A549 (cell line): ENCODE data around the gene ACADVL. TPM values are rescaled to one million over a fixed set of nuclear protein-coding genes. Genes with fewer than 3 reads are reported as not detected.

Source experiments
- ATAC-seq, 2 experiments: fragments of 200-7000 bp in 1 of 2; fragments of >200 bp in 1 of 2; cut with Nextera tagmentation in 1 of 2; cut with Tn5 transposase in 1 of 2; 3 replicates each; pipeline versions ENCODE4 v1.8.0 to v1.9.1; 2018 to 2020; ENCODE audit warnings: mild to moderate bottlenecking in 1 of 2, moderate library complexity in 1 of 2
- CTCF ChIA-PET: fragments of 300-600 bp; sonication (Branson Sonifier 250); formaldehyde crosslinking; extraction: SDS; loops from one replicate; lab custom pipeline; 2021; ENCODE audit warnings: antibody characterized with exemption, inconsistent platforms; lab: Yijun Ruan, JAX
- POLR2A ChIA-PET: fragments of 350-600 bp; formaldehyde crosslinking; extraction: SDS; loops from one replicate; lab custom pipeline; 2021; ENCODE audit warnings: antibody characterized with exemption, inconsistent platforms; lab: Yijun Ruan, JAX
- DNase-seq, 2 experiments: peaks; one replicate each; pipeline versions ENCODE4 v3.0.0 to v3.0.0-alpha.2; 2011 to 2016; ENCODE audit warnings: low read depth in 1 of 2, low spot score in 1 of 2
- FAIRE-seq: peaks from 2 replicates; lab custom pipeline; 2011; peaks lifted over from hg19 to GRCh38; lab: Jason Lieb, UNC
- H3K27ac ChIP-seq, 2 experiments: fragments of >200 bp; sonication (Bioruptor Twin); formaldehyde crosslinking; 3 replicates each; pipeline ENCODE4 v1.5.1; 2016 to 2017
- H3K4me1 ChIP-seq: fragments of >200 bp; sonication (Bioruptor Twin); formaldehyde crosslinking; 3 replicates; pipeline ENCODE4 v1.6.1; 2016
- H3K4me2 ChIP-seq: fragments of >200 bp; sonication (Bioruptor Twin); formaldehyde crosslinking; 3 replicates; pipeline ENCODE4 v1.6.1; 2016
- H3K4me3 ChIP-seq: fragments of >200 bp; sonication (Bioruptor Twin); formaldehyde crosslinking; 3 replicates; pipeline ENCODE4 v1.5.1; 2016
- H3K9me3 ChIP-seq: fragments of >200 bp; sonication (Bioruptor Twin); formaldehyde crosslinking; 3 replicates; pipeline ENCODE4 v1.6.1; 2016
- CBX2 ChIP-seq: fragments of 200-600 bp; sonication (generic); IDR thresholded peaks from 2 replicates; pipeline ENCODE4 v1.6.1; 2016; ENCODE audit warnings: low read depth, mild to moderate bottlenecking, borderline replicate concordance
- CBX8 ChIP-seq: fragments of 200-600 bp; sonication (generic); IDR thresholded peaks from 2 replicates; pipeline ENCODE4 v1.6.1; 2016
- CHD2 ChIP-seq: fragments of 150-350 bp; IDR thresholded peaks from 2 replicates; pipeline ENCODE4 v1.6.1; 2014; ENCODE audit warnings: low read length; ENCODE audit not compliant: partially characterized antibody
- E2F6 ChIP-seq: IDR thresholded peaks from 2 replicates; pipeline ENCODE4 v1.6.1; 2012; ENCODE audit warnings: low read depth, borderline replicate concordance
- EP300 ChIP-seq, 2 experiments: fragments of >200 bp; sonication (Bioruptor Twin); formaldehyde crosslinking; IDR thresholded peaks; 2 replicates in 1 of 2; 3 replicates in 1 of 2; pipeline ENCODE4 v1.6.1; 2016 to 2017
- ESRRA ChIP-seq: fragments of 150-350 bp; IDR thresholded peaks from 2 replicates; pipeline ENCODE4 v1.6.1; 2014; ENCODE audit warnings: mild to moderate bottlenecking, low read length, borderline replicate concordance
- FOSB ChIP-seq: fragments of 250-450 bp; sonication (Bioruptor Pico); IDR thresholded peaks from 2 replicates; pipeline ENCODE4 v1.5.0; 2020; ENCODE audit warnings: mild to moderate bottlenecking, moderate library complexity
- FOXS1 ChIP-seq: fragments of 250-450 bp; sonication (Bioruptor Pico); IDR thresholded peaks from 2 replicates; pipeline ENCODE4 v1.5.0; 2020; ENCODE audit warnings: mild to moderate bottlenecking, moderate library complexity
- HDAC2 ChIP-seq: fragments of 200-600 bp; sonication (generic); IDR thresholded peaks from 2 replicates; pipeline ENCODE4 v1.6.1; 2016
- HEYL ChIP-seq: fragments of 250-450 bp; sonication (Bioruptor Pico); IDR thresholded peaks from 2 replicates; pipeline ENCODE4 v1.8.0; 2021; ENCODE audit warnings: mild to moderate bottlenecking, moderate library complexity
- HMGXB4 ChIP-seq: fragments of 250-450 bp; sonication (Bioruptor Pico); IDR thresholded peaks from 2 replicates; pipeline ENCODE4 v1.5.0; 2021; ENCODE audit warnings: mild to moderate bottlenecking, moderate library complexity, borderline replicate concordance
- HOXA7 ChIP-seq: fragments of 250-450 bp; sonication (Bioruptor Pico); IDR thresholded peaks from 2 replicates; pipeline ENCODE4 v1.5.0; 2020; ENCODE audit warnings: mild to moderate bottlenecking, moderate library complexity
- HOXB13 ChIP-seq: fragments of 250-450 bp; sonication (Bioruptor Pico); IDR thresholded peaks from 2 replicates; pipeline ENCODE4 v1.5.0; 2020; ENCODE audit warnings: low read depth, mild to moderate bottlenecking, moderate library complexity
- JUN ChIP-seq, 2 experiments: fragments of >200 bp; sonication (Bioruptor Twin); formaldehyde crosslinking; IDR thresholded peaks; 2 replicates in 1 of 2; 3 replicates in 1 of 2; pipeline ENCODE4 v1.6.1; 2016 to 2017
- MAX ChIP-seq: IDR thresholded peaks from 2 replicates; pipeline ENCODE4 v1.6.1; 2012
- MAZ ChIP-seq: fragments of 150-350 bp; IDR thresholded peaks from 2 replicates; pipeline ENCODE4 v1.6.1; 2014; ENCODE audit warnings: antibody characterized with exemption, low read depth, low read length, borderline replicate concordance
- NPAS2 ChIP-seq: fragments of 250-450 bp; sonication (Bioruptor Pico); IDR thresholded peaks from 2 replicates; pipeline ENCODE4 v1.8.0; 2022; ENCODE audit warnings: mild to moderate bottlenecking, moderate library complexity, borderline replicate concordance
- NR3C1 ChIP-seq: fragments of >200 bp; sonication (Bioruptor Twin); formaldehyde crosslinking; IDR thresholded peaks from 3 replicates; pipeline ENCODE4 v1.6.1; 2017
- PHF8 ChIP-seq: fragments of 200-600 bp; sonication (generic); IDR thresholded peaks from 2 replicates; pipeline ENCODE4 v1.6.1; 2016; ENCODE audit warnings: low read depth, mild to moderate bottlenecking, antibody characterized with exemption, moderate library complexity, borderline replicate concordance
- RARB ChIP-seq: fragments of 250-450 bp; sonication (Bioruptor Pico); IDR thresholded peaks from 2 replicates; pipeline ENCODE4 v1.8.0; 2021; ENCODE audit warnings: mild to moderate bottlenecking, moderate library complexity
- RCOR1 ChIP-seq: fragments of 150-350 bp; IDR thresholded peaks from 2 replicates; pipeline ENCODE4 v1.6.1; 2014; ENCODE audit warnings: antibody characterized with exemption, low read length, low read depth
- SMC3 ChIP-seq: fragments of >200 bp; sonication (Bioruptor Twin); formaldehyde crosslinking; IDR thresholded peaks from 3 replicates; pipeline ENCODE4 v1.6.1; 2018; ENCODE audit warnings: inconsistent platforms
- TFCP2L1 ChIP-seq: fragments of 250-450 bp; sonication (Bioruptor Pico); IDR thresholded peaks from 2 replicates; pipeline ENCODE4 v1.5.0; 2021; ENCODE audit warnings: mild to moderate bottlenecking
- TP53 ChIP-seq: fragments of 250-450 bp; sonication (Bioruptor Pico); IDR thresholded peaks from 2 replicates; pipeline ENCODE4 v1.5.0; 2021; ENCODE audit warnings: mild to moderate bottlenecking, moderate library complexity
- ZSCAN20 ChIP-seq: fragments of 250-450 bp; sonication (Bioruptor Pico); IDR thresholded peaks from 2 replicates; pipeline ENCODE4 v1.8.0; 2022; ENCODE audit warnings: mild to moderate bottlenecking, moderate library complexity
- WGBS: methylation state at CpG from one replicate; pipeline ENCODE4 v1.1.6; 2017; ENCODE audit errors: missing lambda C conversion rate; 5-methylcytosine and 5-hydroxymethylcytosine counted together
- polyA plus RNA-seq, 4 experiments: library from polyadenylated mRNA; depleted of rRNA in 3 of 4; stranded (reverse); fragments of >200 nt; fragmentation: RNase III in 1 of 4; extraction: RNeasy Plus Mini Kit Qiagen cat#74134 plus additional on column Dnase treatment in 1 of 4; gene quantifications; 2 replicates in 3 of 4; 3 replicates in 1 of 4; pipeline ENCODE4 v1.2.3, GENCODE V29; 2011 to 2017
- TF ChIP-seq, protein P1 (sequence below): IDR thresholded peaks from 2 replicates; pipeline ENCODE4 v1.6.1; 2012
- TF ChIP-seq, protein P2 (sequence below): fragments of 150-350 bp; IDR thresholded peaks from 2 replicates; pipeline ENCODE4 v1.6.1; 2014; ENCODE audit warnings: low read depth, mild to moderate bottlenecking, low read length
- TF ChIP-seq, protein P3 (sequence below): fragments of 250-450 bp; sonication (Bioruptor Pico); IDR thresholded peaks from 2 replicates; pipeline ENCODE4 v1.5.0; 2020; ENCODE audit warnings: low read depth, mild to moderate bottlenecking, moderate library complexity

The ACADVL gene
- polyA plus RNA-seq, 2 of the 4 experiments (the other 2 are of a cell fraction), result 238 to 425 TPM

- TF ChIP-seq, protein P1, sequence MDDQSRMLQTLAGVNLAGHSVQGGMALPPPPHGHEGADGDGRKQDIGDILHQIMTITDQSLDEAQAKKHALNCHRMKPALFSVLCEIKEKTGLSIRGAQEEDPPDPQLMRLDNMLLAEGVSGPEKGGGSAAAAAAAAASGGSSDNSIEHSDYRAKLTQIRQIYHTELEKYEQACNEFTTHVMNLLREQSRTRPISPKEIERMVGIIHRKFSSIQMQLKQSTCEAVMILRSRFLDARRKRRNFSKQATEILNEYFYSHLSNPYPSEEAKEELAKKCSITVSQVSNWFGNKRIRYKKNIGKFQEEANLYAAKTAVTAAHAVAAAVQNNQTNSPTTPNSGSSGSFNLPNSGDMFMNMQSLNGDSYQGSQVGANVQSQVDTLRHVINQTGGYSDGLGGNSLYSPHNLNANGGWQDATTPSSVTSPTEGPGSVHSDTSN, result peak; percentile 92
- TF ChIP-seq E2F6, result peak; percentile 72
- TF ChIP-seq, protein P2, sequence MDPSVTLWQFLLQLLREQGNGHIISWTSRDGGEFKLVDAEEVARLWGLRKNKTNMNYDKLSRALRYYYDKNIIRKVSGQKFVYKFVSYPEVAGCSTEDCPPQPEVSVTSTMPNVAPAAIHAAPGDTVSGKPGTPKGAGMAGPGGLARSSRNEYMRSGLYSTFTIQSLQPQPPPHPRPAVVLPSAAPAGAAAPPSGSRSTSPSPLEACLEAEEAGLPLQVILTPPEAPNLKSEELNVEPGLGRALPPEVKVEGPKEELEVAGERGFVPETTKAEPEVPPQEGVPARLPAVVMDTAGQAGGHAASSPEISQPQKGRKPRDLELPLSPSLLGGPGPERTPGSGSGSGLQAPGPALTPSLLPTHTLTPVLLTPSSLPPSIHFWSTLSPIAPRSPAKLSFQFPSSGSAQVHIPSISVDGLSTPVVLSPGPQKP, result no peak
- no peak for TF ChIP-seq RARB
- TF ChIP-seq JUN (IDR thresholded peaks at IDR 0.05), result no peak; a peak in 1 of 5 replicates
- TF ChIP-seq CHD2, result peak; percentile 46
- TF ChIP-seq HMGXB4, result no peak
- TF ChIP-seq ESRRA, result no peak
- TF ChIP-seq FOSB (CRISPR knock-in tag), result no peak
- TF ChIP-seq MAZ, result peak; percentile 60; the same call in 1 of the 2 replicates
- TF ChIP-seq, protein P3, sequence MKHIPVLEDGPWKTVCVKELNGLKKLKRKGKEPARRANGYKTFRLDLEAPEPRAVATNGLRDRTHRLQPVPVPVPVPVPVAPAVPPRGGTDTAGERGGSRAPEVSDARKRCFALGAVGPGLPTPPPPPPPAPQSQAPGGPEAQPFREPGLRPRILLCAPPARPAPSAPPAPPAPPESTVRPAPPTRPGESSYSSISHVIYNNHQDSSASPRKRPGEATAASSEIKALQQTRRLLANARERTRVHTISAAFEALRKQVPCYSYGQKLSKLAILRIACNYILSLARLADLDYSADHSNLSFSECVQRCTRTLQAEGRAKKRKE (CRISPR knock-in tag), result no peak
- TF ChIP-seq PHF8, result peak; percentile 81
- TF ChIP-seq HOXB13 (CRISPR knock-in tag), result no peak
- no peak for TF ChIP-seq HDAC2
- TF ChIP-seq TFCP2L1 (CRISPR knock-in tag), result no peak; the same call in 1 of the 2 replicates
Measured at GRCh38 chr17:7241783-7242716, 22.3 kb downstream of the ACADVL start, which contains the start of gene GABARAP (continued).

GRCh38 chr17:7242717-7243452, 23.1 kb downstream of the ACADVL start:
- Histone ChIP-seq H3K4me2 (peak overlapping the region; percentile 97), H3K4me1 (peaks cover 22% of the 10 kb centered on the region), H3K27ac (peak overlapping the region; percentile 96 to 99), H3K9me3 (no peaks in the 10 kb centered on the region), H3K4me3 (peak overlapping the region; percentile 86)
- ChIA-PET CTCF (interaction anchor here (1.0 to 17.3 kb wide), 8 partner anchors 9 to 197 kb away, joined by 3 to 169 read pairs (median 6); partner anchors contain the start of genes ACADVL, CTDNEP1, DLG4 and ELP5), POLR2A (interaction anchor here (1.0 to 2.9 kb wide), 6 partner anchors 8 to 207 kb away, joined by 3 to 15 read pairs (median 5); partner anchors contain the start of genes ACADVL, CTDNEP1, DLG4 and DVL2)
- ATAC-seq (peak; percentile 37 to 56; a peak in 5 of 6 replicates), FAIRE-seq (peak; percentile 96), DNase-seq (peak; percentile 96 to 99)
- WGBS, result 3% methylated on average over 48 of the region's 49 CpGs
- TF ChIP-seq CBX8, result no peak
- TF ChIP-seq CBX2, result no peak
- peak; percentile 68; the same call in 1 of the 2 replicates for TF ChIP-seq NPAS2 (CRISPR knock-in tag)
- TF ChIP-seq TFCP2L1 (CRISPR knock-in tag), result no peak
- TF ChIP-seq MAX, result peak; percentile 95
- no peak for TF ChIP-seq NR3C1
- 0 out of 5 replicates have a peak, but pooled peaks of 1 of the 2 experiments have one; percentile 29 for TF ChIP-seq EP300 (IDR thresholded peaks at IDR 0.05)
- TF ChIP-seq JUN (IDR thresholded peaks at IDR 0.05), result peak; percentile 92 to 96
- TF ChIP-seq ZSCAN20 (CRISPR knock-in tag), result no peak
- TF ChIP-seq HOXA7, result peak; percentile 13; the same call in 1 of the 2 replicates
- peak; percentile 39; the same call in 1 of the 2 replicates for TF ChIP-seq FOSB (CRISPR knock-in tag)
- no peak for TF ChIP-seq HMGXB4
- no peak; the same call in 1 of the 2 replicates for TF ChIP-seq TP53 (CRISPR knock-in tag)
- peak; percentile 29; the same call in 2 of the 3 replicates for TF ChIP-seq SMC3
- peak; percentile 92; the same call in 1 of the 2 replicates for TF ChIP-seq MAZ
- no peak for TF ChIP-seq RCOR1
- TF ChIP-seq HEYL, result no peak
- no peak for TF ChIP-seq FOXS1 (CRISPR knock-in tag)
